GM06990 (cell line): ENCODE measurements around the gene EMX1.

Experiments
- DNase-seq: peaks from one replicate; pipeline ENCODE4 v3.0.0-alpha.2; 2011; ENCODE audit not compliant: insufficient read length; ENCODE audit errors: extremely low read depth
- H3K27me3 ChIP-seq: replicated peaks from 2 replicates; pipeline ENCODE4 v1.6.0; 2011; ENCODE audit warnings: low read length; ENCODE audit not compliant: control insufficient read depth, insufficient read depth
- H3K36me3 ChIP-seq: 2 replicates; pipeline ENCODE4 v1.5.1; 2011; ENCODE audit warnings: low read length; ENCODE audit not compliant: control insufficient read depth, insufficient read depth
- H3K4me3 ChIP-seq: replicated peaks from 2 replicates; pipeline ENCODE4 v1.5.1; 2011; ENCODE audit warnings: low read depth, mild to moderate bottlenecking, control low read depth, low read length
- CTCF ChIP-seq: IDR thresholded peaks from 2 replicates; pipeline ENCODE4 v1.5.1; 2011; ENCODE audit warnings: low read length, control low read depth, mild to moderate bottlenecking, inconsistent platforms; ENCODE audit not compliant: insufficient read depth, poor library complexity, severe bottlenecking

Gene EMX1

GRCh38 chr2:72956936-72957335 lies 39.6 kb downstream of the EMX1 start:
- no peaks in the 10 kb centered on the region for H3K36me3 ChIP-seq
- no peaks in the 10 kb centered on the region for H3K27me3 ChIP-seq
- H3K4me3 ChIP-seq = no peak overlapping the region
- TF ChIP-seq CTCF = no peak
- DNase-seq = no peak

GRCh38 chr2:72958542-72959385 lies 41.4 kb downstream of the EMX1 start:
- TF ChIP-seq CTCF = no peak
- H3K36me3 ChIP-seq = no peaks in the 10 kb centered on the region
- H3K4me3 ChIP-seq = no peak overlapping the region
- H3K27me3 ChIP-seq = no peaks in the 10 kb centered on the region
- no peak for DNase-seq

DNA sequence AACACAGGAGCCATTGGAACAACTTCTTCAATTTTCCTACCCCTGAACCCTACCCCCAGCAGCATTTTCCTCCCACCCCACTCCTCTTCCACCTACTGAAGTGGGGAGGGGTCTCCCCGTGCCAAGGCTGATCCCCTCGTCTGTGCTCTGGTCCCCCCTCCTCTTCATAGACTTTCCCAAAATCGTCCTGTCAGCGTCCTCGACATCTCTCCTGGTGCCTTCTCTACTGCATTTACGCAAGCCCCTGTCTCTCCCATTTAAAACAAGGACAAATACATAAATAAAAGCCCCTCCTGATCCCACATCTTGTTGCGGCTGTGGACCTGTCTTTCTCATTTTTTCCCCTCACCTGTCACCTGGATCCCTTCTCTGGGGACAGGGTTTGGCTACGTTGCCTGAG lies 42.2 kb downstream of the EMX1 start:
- DNase-seq = no peak
- Histone ChIP-seq H3K36me3 (no peaks in the 10 kb centered on the region), H3K27me3 (no peaks in the 10 kb centered on the region), H3K4me3 (no peak overlapping the region)
- no peak for TF ChIP-seq CTCF

DNA sequence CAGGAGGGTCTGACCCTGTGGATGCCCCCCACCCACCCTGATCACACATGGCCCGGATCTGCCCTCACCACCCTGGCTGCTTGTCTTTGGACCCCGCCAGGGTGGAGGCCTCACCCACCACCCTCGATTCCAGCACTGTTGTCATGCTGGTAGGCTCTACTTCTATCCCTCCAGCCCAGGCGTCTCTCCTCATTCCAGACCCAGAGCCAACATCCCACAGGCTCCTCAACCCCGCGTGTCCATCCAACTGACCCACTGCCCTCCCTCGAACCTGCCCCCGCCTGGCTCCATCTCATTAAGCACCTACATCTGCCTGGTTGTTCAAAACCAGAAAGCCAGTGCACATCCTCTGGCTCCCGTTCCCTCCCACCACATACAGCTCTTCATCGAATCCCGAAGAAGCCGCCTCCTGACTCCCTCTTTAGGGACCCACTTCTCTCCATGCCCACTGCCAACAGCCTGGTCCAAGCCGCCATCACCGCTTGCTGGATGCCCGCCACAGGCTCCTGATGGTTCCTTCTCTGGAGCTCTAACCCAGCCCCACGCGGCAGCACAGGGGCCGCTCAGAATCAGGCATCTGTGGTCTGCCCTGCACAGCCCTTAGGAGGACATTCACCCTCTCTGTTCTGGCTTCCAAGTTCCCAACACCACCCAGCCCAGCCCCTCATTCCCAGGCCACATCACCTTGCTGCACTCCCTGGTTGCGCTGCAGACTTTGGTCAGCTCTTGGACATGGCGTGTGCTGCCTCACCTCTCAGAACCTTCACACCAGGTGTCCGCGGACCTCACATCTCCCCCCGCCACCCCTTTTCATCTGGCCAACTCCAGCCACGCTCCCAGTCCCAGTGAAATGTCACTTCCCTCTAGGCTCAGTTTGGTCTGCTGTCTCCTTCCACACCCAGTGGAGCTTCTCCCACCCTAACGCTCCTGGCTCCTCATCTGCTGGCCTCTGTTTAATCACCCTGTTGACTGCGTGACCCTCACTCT lies 43.0 kb downstream of the EMX1 start:
- no peak for DNase-seq
- Histone ChIP-seq H3K27me3 (no peaks in the 10 kb centered on the region), H3K4me3 (no peak overlapping the region), H3K36me3 (no peaks in the 10 kb centered on the region)
- TF ChIP-seq CTCF = no peak

DNA sequence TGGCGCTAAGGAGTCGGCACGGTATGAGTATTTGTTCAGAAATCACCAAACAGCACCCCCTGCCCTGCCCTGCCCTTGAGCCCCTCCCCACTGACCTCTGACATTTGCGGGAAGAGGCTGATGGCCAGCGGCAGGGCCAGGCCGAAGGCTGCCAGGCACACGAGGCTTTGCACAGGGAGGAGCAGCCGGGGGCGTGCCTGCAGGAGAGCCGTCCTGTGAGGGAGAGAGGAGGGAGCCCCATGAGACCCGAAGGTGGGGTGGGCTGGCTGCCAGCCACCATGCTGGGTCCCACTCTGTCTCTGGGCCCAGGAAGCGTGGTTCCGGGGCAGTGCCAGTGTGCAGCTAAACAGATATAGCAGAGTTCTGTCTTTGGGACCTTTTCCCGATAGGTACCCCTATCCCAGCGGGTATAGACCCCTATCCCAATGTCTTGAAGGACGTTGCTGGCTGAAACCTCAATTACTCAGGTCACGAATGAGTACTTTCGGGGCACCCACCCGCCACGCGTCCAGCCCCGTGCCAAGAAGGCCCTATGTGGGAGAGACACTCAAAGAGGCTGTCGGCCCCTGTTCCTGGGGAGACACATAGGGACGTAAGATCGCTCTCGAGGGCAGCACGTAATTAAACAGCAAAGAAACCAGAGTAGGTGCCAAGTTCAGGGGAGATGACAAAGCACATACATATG lies 43.9 kb downstream of the EMX1 start:
- H3K27me3 ChIP-seq = no peaks in the 10 kb centered on the region
- DNase-seq = no peak
- no peak for TF ChIP-seq CTCF
- no peaks in the 10 kb centered on the region; the same call in 1 of the 2 replicates for H3K36me3 ChIP-seq
- no peak overlapping the region for H3K4me3 ChIP-seq
